ENCODE measurements around the gene SPAG9.

SPAG9 gene, protein sequence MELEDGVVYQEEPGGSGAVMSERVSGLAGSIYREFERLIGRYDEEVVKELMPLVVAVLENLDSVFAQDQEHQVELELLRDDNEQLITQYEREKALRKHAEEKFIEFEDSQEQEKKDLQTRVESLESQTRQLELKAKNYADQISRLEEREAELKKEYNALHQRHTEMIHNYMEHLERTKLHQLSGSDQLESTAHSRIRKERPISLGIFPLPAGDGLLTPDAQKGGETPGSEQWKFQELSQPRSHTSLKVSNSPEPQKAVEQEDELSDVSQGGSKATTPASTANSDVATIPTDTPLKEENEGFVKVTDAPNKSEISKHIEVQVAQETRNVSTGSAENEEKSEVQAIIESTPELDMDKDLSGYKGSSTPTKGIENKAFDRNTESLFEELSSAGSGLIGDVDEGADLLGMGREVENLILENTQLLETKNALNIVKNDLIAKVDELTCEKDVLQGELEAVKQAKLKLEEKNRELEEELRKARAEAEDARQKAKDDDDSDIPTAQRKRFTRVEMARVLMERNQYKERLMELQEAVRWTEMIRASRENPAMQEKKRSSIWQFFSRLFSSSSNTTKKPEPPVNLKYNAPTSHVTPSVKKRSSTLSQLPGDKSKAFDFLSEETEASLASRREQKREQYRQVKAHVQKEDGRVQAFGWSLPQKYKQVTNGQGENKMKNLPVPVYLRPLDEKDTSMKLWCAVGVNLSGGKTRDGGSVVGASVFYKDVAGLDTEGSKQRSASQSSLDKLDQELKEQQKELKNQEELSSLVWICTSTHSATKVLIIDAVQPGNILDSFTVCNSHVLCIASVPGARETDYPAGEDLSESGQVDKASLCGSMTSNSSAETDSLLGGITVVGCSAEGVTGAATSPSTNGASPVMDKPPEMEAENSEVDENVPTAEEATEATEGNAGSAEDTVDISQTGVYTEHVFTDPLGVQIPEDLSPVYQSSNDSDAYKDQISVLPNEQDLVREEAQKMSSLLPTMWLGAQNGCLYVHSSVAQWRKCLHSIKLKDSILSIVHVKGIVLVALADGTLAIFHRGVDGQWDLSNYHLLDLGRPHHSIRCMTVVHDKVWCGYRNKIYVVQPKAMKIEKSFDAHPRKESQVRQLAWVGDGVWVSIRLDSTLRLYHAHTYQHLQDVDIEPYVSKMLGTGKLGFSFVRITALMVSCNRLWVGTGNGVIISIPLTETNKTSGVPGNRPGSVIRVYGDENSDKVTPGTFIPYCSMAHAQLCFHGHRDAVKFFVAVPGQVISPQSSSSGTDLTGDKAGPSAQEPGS (N-terminal part only)

DNA sequence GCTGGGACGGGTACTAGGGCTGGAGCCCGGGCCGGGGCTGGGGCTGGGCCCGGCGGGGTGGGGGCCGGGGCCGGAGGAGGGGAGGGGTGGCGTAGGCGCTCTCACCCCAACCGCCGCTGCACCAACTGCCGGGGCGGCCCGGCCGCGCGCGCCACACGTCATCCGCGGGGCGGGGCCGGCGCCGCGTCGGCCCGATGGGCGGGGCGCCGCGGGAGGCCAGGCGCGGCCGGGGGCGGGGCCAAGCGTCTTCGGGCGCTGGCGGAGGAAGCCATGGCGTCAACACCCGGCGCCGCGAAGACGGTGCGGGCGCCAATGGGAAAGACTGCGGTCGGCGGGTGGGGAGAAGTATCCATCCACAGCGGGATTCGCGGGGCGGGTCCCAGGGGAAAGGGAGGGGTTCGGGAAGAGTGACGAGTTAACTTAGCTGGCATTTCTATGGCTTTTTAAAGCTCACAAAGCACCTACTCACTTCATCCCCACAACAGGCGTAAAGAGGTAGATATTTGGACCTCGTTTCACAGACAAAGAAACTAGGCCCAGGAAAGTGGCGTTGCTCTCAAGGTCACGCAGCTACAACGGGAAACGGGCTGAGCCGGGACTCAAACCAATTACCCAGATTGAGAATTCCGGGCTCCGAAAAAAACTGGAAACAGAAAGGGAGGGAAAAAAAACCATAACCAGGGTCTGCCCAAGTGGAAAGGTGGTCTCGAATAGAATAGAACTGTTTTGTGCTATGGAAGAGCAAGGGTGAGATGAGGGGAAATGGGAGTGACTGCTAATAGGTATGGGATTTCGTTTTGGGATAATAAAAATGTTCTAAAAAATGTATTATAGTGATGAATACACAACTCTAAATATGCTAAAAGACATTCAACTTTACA, at the start of gene SPAG9:
SPAG9 (minus strand) TSS at position 130 of the 881 bp plus-strand sequence. CDS start 212 bp downstream, outside the sequence.
- DNase-seq: peak; percentile 95

DNA sequence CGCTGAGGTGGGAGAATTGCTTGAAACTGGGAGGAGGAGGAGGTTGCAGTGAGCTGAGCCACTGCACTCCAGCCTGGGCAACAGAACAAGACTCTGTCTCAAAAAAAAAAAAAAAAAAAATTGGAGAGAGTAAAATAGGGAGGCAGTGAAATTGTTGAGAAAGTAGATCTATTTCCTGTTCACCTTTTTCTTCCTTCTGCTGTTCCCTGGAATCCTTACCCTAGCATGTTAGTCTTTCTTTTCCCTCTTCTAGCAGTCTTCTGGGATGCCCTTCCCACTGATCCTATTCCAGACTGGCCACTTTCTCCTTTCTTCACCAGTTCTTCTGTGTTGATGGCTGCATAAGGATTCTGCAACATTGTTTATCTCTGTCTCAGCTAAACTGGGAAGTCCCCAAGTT, 48.7 kb upstream of the SPAG9 start:
- DNase-seq: no peak

DNA sequence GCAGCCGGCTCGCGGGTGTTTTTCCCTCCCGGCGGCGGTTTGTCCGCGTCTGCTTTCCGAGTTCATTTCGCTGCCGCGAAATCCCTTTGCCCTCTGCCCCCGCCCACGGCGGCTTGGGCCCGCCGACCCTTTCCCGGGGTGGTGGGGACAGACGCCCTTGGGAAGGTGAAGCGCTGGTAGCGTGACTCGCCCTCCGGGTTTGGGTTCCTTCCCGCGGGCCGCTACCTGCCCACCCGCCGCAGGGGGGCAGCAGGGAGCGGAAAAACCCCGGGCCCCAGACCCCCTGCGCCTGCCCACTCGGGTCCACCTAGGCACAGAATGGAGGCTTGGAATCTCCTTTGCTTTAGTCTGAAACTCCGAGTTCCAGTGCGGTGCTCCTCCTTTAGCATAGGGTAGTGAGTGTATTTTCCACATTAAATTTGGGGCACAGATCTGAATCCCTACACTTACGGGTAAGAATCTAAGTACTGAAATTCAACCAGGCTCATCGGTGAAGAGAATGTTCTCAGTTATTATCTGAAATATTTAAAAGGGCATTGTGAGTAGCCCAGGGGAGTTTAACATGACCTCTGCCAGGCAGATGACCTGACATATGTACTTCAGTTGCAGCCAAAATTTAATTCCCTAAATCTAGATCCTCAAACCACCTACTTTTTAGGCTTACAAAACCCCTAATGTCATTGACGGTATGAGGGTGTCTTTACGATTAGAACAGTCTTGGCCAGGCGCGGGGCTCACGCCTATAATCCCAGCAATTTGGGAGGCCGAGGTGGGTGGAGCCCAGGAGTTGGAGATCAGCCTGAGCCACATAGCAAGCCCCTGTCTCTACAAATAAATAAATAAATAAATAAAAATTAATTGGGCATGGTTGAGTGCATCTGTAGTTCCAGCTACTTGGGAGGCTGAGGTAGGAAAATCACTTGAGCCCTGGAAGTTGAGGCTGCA, 46.6 kb upstream of the SPAG9 start:
- DNase-seq: peak; percentile 54

DNA sequence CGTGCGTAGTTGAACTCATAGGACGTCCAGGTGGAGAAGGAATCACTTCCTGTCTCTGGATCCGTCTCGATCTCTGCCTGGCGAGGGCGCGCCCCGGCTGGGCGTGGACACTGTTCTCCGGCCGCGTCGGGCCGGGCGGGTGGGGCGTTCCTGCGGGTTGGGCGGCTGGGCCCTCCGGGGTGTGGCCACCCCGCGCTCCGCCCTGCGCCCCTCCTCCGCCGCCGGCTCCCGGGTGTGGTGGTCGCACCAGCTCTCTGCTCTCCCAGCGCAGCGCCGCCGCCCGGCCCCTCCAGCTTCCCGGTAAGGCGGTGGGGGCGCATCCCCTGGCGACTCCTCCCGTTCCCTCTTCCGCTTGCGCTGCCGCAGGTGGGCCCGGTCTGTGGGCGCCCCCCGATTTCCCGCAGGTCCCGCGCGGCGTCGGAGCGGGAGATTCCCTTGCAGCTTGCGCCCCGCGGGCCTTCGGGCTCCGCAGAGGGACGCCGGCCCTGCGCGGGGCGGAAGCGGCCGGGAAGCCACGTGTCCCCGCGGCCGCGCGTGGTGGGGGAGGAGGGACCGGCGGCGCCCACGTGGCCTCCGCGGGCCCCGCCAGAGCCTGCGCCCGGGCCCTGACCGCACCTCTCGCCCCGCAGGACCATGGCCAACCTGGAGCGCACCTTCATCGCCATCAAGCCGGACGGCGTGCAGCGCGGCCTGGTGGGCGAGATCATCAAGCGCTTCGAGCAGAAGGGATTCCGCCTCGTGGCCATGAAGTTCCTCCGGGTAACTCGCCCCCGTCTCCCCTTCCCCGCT, 45.7 kb upstream of the SPAG9 start, which contains the start of gene NME2:
NME2 (plus strand) TSS at position 214 of the 789 bp plus-strand sequence; CDS start at position 634, 420 bp downstream.
- peak; percentile 86 for DNase-seq

DNA sequence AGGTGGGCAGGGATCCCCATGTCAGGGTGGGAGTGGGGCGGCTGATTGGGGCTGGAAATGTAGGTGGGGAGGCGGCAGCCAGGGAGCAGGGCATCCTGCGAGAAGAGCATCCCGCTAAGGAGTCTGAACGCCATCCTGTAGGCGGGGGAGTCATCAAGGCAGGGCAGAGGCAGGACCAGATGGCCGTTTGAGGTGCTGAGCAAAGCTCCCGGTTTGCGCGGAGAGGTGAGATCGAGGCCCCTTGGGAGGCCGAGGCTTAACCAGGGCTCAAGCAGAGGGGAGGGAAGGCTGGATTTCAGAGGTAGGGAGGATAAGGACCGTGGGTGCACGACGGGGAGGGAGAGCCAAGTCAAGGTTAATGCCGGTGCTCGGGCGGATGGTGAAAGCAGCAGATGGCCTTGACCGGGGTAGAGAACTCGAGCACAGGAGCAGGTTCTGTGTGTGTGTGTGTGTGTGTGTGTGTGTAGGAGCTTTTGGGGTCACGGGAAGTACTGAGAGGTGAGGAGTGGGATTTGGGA, 45.1 kb upstream of the SPAG9 start:
- DNase-seq: peak; percentile 86

DNA sequence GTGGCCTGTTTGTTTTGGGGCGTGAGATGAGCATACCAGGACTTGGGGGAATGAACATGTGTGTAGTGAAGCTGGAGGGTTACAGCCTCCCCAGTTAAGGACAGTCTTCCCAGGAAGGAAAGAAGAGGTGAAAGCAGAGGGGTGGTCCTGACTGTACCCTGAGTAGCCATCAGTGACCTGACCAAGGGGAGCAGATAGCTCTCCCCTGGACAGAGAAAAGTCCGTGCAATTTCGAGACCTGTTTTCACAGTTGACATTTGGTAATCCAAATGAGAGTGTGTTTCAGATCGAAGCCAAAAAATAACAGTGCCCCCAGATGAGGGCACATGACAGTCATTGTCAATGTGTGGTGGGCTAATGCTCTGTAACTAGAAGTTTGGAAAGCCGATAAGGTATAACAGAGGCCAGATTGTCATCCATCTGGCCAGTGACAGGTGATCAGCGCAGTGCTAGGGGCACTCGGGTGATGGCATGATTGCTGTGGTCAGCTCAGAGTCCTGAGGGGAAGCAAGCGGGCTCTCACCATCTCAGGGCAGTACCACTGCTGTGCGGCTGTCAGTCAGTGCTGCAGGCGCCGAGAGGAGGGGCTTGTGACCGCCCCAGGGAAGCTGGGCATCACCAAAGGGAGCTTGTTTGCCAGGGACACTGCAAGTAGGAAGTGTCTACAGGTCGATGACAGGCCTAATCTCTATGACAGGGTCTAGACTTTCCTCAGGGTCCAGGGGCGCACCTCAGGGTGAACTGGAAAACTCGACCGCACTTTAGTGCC, 44.4 kb upstream of the SPAG9 start:
- DNase-seq: peak; percentile 64

DNA sequence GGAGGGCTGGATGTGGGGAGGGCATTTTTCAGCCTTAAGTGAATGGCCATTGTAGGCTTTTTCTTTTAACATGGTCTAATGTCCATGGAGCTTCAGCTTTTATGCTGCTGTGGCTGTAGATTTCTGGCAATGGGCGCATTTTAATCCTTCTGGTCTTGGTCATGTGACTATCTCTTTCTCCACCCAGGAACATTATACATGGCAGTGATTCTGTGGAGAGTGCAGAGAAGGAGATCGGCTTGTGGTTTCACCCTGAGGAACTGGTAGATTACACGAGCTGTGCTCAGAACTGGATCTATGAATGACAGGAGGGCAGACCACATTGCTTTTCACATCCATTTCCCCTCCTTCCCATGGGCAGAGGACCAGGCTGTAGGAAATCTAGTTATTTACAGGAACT, 40.9 kb upstream of the SPAG9 start:
- no peak for DNase-seq

DNA sequence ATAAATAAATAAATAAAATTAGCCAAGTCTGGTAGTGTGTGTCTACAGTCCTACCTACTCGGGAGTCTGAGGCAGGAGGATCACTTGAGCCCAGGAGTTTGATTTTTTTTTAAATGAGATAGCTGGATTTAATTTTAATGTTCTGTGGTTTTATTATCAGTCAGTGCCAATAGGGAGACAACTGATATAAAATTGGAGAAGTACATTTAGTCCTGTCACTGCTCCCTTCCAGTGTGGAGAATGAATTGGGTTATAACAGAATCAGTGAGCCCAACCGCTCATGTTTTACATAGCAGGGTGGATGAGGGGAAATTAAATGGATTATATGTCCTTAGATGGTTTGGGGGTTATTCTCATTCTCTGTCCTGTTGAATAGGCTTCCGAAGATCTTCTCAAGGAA, 38.9 kb upstream of the SPAG9 start:
- no peak for DNase-seq

DNA sequence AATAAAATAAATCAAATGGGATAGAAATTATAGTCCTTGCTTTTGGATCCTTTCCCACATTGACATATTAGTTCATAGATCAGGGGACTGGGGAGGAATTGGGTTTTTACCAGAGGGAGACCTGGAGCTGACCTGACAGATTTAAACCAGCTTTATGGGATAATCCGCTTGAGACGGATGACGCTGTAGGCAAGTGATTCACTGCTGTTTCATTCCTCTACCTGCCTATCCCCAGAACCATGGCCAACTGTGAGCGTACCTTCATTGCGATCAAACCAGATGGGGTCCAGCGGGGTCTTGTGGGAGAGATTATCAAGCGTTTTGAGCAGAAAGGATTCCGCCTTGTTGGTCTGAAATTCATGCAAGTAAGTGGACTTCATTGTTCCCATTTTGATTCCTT, 34.7 kb upstream of the SPAG9 start:
- no peak for DNase-seq

DNA sequence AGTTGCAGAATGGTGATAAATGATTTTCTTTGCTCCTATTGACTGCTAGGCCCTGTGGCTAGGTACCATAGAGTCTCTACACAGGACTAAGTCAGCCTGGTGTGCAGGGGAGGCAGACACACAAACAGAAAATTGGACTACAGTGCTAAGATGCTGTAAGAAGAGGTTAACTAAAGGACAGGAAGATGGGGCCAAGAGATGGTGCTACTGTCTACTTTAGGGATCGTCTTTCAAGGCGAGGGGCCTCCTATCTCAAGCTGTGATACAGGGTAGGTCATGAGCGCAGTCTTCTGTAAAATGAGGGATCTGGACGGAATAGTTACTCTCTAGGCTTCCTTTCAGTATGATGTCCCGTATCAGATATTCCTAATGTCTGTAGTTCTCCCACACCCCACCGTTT, 33.5 kb upstream of the SPAG9 start:
- DNase-seq: peak; percentile 49

DNA sequence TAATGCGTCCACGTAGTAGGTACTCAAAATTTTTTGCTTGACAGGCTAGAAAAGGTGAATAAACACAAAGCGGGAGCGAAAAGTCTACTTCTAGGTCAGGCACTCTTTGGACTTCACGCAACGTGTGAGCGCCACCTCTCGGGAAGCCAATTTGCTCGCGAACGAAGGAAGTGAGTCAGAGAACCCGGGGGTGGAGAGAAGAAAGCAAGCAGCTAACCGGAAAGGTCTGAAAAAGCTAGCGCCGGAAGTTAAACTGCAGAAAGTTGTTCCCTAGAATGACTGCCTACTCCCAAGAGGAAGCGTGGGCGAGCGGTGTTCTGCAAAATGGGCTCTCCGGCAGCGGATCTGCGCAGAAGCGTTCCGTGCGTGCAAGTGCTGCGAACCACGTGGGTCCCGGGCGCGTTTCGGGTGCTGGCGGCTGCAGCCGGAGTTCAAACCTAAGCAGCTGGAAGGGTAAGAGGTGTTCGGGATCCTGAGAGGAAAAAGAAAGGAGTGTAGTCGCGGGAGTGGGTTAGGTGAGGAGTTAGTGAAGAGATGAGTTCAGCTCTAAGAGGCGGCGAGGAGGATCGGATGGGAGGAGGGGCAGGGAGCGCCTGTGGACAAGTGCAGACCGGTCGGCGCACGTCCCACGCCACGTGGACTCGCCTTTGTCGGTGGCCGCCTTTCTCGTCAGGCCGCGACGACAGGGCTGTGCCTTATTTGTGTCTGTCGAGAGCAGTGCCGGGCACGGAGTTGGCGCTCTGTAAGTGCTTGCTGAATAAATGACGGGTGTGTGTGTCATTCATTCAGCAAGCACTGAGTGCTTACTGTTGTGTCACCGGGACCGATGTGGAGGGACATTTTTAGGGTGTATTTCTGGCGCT, 32.8 kb upstream of the SPAG9 start, which contains the start of gene NME1:
NME1 (plus strand) TSS at position 350 of the 863 bp plus-strand sequence. CDS start 2,096 bp downstream, outside the sequence.
- DNase-seq: peak; percentile 100

DNA sequence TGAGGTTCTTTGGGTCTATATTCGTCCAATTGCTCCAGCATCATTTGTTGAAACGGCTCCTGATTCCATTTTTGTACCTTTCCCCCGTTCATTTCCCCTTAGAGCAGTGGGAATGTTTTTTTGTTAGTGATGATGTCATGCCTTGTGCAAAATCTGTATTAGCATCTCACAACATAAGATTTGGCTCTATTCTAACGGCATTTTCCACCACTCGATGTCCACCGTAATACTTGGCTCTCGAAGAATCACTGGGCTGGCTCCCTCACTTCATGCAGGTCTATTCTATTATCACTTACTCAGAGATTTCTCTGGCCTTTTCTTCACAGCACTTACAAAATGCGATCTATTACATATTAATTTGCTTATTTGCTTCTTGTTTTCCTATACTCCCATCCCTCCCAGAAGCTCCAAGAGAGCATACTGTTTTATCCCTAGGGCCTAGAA, 32.1 kb upstream of the SPAG9 start:
- DNase-seq: no peak

DNA sequence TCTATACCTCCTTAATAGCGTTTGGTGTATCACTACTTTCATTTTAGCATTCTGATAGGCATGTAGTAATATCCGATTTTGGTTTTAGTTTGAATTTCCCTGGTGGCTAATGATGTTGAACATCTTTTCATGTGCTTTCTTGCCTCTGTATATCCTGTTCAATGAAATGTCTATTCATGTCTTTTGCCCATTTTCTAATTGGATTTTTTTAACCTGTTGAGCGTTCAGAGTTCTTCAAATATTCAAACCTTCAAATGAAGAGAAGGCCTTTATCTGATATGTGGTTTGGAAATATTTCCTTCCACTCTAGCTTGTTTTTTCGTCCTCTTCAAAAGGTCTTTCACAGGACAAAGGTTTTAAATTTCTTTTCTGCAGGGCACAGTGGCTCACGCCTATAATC, 30.3 kb upstream of the SPAG9 start:
- DNase-seq: no peak

DNA sequence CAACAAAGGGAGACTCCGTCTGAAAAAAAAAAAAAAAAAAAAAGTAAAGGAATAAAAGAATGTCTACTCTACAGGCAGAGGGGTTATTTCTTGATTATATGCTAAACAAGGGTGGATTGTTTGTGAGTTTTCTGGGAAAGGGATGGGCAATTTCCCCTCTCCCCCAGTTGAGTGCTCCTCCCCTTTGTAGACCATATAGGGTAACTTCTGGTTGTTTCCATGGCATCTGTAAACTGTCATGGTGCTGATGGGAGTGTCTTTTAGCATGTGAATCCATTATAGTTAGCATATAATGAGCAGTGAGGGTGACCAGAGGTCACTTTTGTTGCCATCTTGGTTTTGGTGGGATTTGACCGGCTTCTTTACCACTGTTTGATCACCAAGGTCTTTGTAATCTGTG, 28.5 kb upstream of the SPAG9 start:
- no peak for DNase-seq

DNA sequence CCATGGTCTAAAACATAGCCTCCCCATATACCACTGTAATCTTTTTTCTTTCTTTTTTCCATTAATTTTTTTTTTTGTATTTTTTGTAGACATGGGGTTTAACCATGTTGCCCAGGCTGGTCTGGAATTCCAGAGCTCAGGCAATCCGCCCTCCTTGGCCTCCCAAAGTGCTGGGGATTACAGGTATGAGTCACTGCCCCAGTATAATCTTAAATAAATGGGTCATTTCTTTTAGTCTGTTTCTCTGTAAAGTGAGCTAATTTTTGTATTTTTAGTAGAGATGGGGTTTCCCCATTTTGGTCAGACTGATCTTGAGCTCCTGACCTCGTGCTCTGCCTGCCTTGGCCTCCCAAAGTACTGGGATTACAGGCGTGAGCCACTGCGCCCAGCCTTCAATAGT, 27.0 kb upstream of the SPAG9 start:
- no peak for DNase-seq

DNA sequence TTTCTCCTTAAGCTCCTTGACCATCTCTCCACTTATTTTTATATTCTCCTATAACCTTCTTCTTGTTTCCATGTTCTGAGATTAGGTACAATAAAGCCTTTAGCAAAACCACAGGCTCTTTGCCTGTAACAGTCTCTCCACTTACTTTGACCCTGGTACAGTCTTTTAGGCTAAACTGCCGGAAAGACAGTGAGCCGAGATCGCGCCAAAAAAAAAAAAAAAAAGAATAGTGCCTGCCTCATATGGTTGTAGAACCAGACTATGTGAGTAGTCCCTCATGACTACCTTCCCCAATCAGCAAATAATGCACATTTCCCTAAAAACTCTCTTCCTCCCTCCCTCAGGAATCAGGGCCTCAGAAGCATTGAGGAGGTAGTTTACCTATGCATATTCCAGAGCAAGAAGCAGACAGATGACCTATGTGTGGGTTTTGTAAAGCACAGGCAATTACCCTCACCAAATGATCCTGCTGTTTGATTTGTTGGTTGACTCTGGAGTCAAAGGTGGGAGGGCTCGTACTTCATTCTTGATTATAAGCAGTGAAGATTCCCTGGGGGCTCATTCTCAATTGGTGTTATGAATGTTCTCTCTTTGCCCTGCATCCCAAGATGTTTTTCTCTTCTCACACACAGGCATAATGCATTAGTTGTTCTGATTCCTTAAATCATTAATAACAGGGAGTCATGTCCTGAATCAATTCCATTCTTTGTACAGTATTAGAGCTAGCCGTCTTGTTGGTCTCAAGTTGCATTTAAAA, 23.8 kb upstream of the SPAG9 start:
- peak; percentile 77 for DNase-seq

DNA sequence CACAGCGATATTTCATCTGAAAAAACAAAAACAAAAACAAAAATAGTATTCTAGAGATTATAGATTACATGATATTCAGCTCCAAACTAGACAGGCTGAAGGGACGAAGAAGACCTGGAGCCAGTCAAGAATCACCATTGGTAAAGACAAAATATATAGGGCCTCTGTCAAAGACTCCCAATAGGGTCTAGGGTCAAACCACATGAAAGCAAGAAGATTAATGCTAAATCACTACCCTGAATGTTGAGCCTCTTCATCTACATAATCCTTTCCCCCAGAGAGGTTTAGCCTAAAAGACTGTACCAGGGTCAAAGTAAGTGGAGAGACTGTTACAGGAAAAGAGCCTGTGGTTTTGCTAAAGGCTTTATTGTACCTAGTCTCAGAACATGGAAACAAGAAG, 21.9 kb upstream of the SPAG9 start:
- DNase-seq: no peak
